ENCODE measurements around the gene MRPL18.
"Not testable (repeated sequence)": the region's sequence is repeated elsewhere in the genome, so short reads cannot be mapped to it uniquely, and the experiment has no call there.

Gene MRPL18

DNA sequence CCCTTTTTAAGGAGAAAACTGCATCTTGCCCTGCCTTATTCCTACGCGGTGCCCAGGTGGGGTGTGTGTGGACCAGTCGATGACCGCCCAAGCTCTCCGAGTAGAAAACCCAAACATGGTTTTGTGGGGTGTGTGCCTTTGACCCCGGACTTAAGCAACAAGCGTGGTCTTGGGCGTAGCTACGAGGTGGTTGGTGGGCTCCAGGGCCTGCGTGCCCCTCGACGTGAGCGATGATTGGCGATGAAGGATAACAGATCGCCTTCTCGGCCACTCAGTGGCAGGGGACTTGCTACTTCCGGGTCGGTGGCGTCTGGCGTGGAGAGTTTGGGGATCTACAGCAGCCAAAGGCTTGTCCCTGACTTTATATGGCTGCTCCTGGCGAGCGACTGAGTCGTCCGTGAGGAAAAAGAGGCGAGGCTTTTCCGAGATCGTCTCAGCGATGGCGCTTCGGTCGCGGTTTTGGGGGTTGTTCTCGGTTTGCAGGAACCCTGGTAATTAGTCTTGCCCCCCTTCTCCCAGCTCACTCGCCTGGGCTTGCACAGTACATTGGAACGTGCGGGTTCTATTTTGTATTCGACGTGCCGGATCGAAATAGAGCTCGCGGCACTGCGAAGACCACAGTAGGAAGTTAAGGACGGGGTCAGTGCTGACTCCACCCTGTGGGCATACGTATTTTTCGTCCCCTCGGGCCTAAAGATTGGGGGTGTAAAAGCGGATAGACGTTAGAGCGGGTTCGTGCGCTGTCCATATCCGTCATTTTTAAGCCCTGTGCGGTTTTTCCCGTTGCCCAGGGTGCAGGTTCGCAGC lies at the start of gene MRPL18:
Gene MRPL18 (plus strand): TSS at position 319 of the 807 bp plus-strand sequence. CDS start 121 bp downstream, at position 440.
- peak; percentile 83 for DNase-seq (ENCODE audit: low read depth)

- no peak for DNase-seq (ENCODE audit: low read depth)
Observed at GRCh38 chr6:159742165-159742564, 48.1 kb upstream of the MRPL18 start.

GRCh38 chr6:159745081-159745480 lies 45.2 kb upstream of the MRPL18 start:
- DNase-seq (ENCODE audit: low read depth), result no peak

DNA sequence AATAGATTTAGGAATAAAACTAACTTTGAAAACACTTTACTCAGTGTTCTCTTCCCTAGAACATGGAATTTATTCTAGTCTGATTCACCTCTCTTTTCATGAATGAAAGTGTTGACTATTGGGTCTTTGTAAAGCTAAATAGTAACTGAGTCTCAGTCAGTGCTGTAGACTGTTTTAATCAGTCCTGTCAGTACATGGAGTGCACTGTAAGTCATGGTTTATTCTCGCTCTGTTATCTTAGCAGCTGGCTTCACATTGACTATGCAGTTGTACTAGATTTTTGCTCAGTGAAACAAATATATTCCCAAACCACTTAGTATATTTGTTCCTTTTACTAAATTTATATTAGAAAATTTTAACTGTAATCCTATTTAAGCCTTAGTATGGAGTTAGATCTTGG lies 43.5 kb upstream of the MRPL18 start:
- no peak for DNase-seq (ENCODE audit: low read depth)

DNA sequence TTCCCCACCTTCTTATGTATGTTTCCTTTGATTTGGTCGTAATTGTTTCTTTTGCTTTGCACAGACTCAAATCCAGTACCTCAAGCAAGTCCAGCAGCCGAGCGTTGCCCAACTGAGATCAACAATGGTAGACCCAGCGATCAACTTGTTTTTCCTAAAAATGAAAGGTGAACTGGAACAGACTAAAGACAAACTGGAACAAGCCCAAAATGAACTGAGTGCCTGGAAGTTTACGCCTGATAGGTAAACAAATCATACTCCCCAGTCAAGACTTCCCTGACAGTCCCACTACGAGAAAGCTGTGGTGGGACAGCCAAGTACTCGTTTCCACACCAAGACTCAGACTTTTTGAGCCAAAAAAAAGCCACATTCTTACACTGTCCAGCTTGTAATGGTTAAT lies 42.1 kb upstream of the MRPL18 start:
- not testable (repeated sequence) for DNase-seq (ENCODE audit: low read depth)

DNA sequence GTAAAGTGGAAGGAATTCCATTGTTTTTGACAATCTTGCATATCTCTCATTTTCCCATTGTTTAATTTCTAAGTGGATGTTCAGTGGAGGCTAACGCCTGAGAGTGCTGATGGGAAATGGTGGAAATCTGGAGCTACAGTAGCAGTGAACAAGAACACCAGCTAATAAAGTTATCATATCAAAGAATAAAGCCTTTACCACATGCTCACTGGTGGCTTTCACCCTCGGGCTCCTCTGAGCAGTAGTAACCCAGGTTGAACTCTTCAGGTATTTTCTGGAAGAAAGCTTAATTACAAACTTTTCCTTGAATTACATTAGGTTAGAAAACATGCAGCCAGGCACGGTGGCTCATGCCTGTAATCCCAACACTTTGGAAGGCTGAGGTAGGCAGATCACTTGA lies 38.8 kb upstream of the MRPL18 start:
- DNase-seq (ENCODE audit: low read depth), result no peak

GRCh38 chr6:159753081-159753872 lies 37.0 kb upstream of the MRPL18 start:
- no peak for DNase-seq (ENCODE audit: low read depth)

DNA sequence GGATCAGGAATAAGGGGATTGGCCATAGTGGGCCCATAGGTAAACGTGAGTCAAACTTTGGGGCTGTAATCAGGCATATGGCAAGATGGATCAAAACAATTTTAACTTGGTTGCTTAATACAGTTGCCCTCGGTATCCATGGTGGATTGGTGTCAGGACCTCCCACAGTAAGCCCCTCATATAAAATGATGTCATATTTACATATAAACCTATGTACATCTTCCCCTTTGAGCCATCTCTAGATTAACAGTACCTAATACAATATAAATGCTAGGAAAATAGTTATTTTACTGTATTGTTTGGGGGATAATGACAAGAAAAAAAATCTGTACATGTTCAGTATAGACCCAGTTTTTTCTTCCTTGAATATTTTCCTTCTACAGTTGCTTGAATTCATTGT lies 35.9 kb upstream of the MRPL18 start:
- no peak for DNase-seq (ENCODE audit: low read depth)

GRCh38 chr6:159754959-159755914 lies 35.0 kb upstream of the MRPL18 start:
- DNase-seq (ENCODE audit: low read depth), result no peak

- no peak for DNase-seq (ENCODE audit: low read depth)
Observed at GRCh38 chr6:159756508-159756907, 33.8 kb upstream of the MRPL18 start.

DNA sequence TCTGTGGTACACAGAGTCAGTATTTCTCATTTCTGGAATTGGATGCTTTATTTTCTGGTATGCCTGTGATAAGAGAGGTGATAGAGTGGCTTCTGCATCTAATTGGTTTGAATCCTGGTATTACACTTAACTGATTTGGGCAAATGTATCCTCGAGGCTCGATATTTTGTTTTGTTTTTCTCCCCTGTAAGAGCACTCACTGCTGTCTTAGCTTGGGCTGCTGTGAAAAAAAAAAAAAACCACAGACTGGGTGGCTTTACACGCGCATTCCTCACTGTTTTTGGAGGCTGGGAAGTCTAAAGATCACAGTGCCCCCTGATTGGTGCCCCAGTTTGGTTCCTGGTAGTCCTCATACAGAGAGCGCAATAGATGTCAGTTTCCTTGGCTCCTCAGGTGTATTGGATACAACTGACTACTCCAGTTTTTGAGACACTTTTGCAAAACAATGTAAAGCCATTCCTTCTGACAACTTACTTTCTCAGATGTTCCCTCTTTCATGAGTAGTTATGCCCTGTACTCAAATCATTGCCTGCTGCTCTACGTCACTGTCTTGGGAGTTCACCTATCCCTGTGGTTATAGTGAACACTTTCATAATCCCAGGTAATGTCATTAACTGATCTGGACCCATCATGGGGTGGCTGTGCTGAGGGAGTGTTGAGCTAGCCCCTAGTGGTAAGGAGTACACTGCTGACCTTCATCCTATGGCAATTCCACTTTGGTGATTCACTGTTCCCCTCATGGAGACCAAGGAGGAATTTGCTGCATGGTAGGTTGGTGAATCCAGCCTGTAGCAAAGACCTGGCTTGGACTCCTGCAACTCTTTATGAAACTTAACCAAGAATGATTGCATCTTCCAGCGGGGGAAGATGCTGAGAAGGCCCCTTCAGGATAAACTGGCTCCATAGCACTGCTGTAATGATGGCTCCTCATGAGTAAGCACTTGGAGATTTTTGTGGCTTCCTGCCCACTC lies 32.0 kb upstream of the MRPL18 start:
- DNase-seq (ENCODE audit: low read depth), result no peak

- DNase-seq (ENCODE audit: low read depth), result no peak
Observed at GRCh38 chr6:159759645-159760044, 30.6 kb upstream of the MRPL18 start.

GRCh38 chr6:159760602-159761057 lies 29.6 kb upstream of the MRPL18 start:
- no peak for DNase-seq (ENCODE audit: low read depth)

GRCh38 chr6:159761129-159761872 lies 29.0 kb upstream of the MRPL18 start:
- no peak for DNase-seq (ENCODE audit: low read depth)

GRCh38 chr6:159761873-159762680 lies 28.2 kb upstream of the MRPL18 start, which contains the start of gene ACAT2:
Gene ACAT2, plus strand, starts transcription at chr6:159762045. Its CDS starts 43 bp downstream, at chr6:159762088.
- DNase-seq (ENCODE audit: low read depth), result peak; percentile 84

DNA sequence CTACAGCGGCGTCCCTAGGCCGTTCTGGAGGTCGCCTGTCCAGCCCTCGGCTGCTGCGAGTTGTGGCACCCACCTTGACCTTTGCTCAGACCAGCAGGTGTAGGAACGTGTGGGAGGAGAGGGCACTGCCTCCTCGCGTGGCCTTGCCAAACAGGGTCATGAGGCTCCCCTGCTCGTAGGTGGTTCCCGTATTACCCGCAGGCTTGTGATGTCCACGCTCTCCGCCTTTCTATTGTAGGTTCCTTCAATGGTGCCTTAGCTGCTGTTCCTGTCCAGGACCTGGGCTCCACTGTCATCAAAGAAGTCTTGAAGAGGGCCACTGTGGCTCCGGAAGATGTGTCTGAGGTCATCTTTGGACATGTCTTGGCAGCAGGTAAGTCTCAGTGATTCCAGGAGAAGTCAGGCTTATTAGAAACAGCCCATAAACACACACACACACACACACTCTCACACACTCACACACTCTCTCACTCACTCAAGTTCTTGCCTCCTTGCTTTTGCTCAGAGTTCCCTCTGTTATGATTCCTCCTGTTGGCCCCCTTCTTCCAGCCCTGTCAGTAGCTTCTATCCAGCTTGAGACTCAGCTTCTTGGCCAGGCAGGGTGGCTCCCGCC lies 27.5 kb upstream of the MRPL18 start:
- DNase-seq (ENCODE audit: low read depth), result peak; percentile 4

DNA sequence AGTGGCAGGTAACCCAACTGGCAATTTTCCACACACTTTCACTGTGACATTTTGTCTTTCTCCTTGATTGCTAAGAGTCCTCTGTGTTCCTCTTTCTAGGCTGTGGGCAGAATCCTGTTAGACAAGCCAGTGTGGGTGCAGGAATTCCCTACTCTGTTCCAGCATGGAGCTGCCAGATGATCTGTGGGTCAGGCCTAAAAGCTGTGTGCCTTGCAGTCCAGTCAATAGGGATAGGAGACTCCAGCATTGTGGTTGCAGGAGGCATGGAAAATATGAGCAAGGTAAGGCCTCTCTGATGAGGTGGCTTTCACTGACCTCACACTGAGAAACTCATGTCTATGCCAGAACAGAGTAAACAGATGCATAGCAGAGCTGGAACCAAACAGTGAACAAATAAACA lies 23.4 kb upstream of the MRPL18 start:
- no peak for DNase-seq (ENCODE audit: low read depth)

GRCh38 chr6:159769470-159769869 lies 20.8 kb upstream of the MRPL18 start:
- no peak for DNase-seq (ENCODE audit: low read depth)

DNA sequence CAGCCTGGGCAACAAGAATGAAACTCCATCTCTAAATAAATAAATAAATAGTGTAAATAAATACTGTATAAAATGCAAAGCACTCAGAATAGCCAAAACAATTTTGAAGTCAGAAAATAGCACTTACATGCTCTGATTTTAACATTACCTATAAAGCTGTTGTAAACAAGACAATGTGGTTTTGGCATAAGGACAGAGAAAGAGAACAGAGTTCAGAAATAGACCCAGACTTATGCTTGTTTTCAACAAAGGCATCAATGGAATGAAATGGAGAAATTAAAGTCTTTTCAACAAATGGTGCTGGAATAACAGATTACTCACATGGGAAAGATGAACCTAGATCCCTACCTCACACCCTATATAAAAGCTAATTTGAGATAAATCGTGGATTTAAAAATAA lies 18.1 kb upstream of the MRPL18 start:
- DNase-seq (ENCODE audit: low read depth), result no peak
